ENCODE results near the gene SPTLC2.
"Not testable (repeated sequence)": the region's sequence is repeated elsewhere in the genome, so short reads cannot be mapped to it uniquely, and the experiment has no call there.

Gene SPTLC2

GRCh38 chr14:77640756-77641533 is 24.5 kb upstream of the SPTLC2 start:
- ATAC-seq (no peak), DNase-seq (no peak)
- Mint-ChIP-seq H3K9me3 (peaks cover 3 to 6% of the 10 kb centered on the region in 2 donors), H3K27me3 (no peaks in the 10 kb centered on the region), H3K4me1 (peaks cover 16% of the 10 kb centered on the region), H3K27ac (peak overlapping the region; percentile 96 to 99), H3K4me3 (peak overlapping the region; percentile 89)

DNA sequence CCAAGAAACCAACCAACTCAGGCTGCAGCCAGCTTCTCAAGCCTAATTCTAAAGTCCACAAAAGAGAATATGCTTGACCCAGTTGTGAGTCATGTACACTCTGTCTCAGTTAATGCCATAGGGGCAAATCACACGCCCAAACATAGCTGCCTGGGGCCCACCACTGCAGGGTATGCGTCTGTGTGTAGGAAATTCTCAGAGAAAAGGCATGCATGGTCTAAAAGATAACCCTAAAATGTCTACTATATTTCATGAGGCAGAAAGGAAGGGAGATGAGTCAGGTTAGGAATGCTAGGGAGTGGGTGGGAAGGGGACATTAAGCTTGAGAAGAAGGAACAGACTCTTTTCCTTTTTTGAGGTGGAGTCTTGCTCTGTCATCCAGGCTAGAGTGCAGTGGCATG is 22.3 kb upstream of the SPTLC2 start:
- H3K9me3 Mint-ChIP-seq, result peaks cover 3 to 13% of the 10 kb centered on the region in 2 donors
- H3K27ac Mint-ChIP-seq, result no peak overlapping the region
- H3K27me3 Mint-ChIP-seq, result no peaks in the 10 kb centered on the region
- H3K4me3 Mint-ChIP-seq, result no peak overlapping the region
- ATAC-seq, result no peak
- DNase-seq, result no peak
- H3K4me1 Mint-ChIP-seq, result peaks cover 16% of the 10 kb centered on the region

GRCh38 chr14:77635869-77636268 is 19.4 kb upstream of the SPTLC2 start:
- not testable (repeated sequence) for H3K4me3 Mint-ChIP-seq, ATAC-seq, H3K4me1 Mint-ChIP-seq, DNase-seq, H3K27me3 Mint-ChIP-seq, H3K27ac Mint-ChIP-seq
- H3K9me3 Mint-ChIP-seq, result peaks cover 3 to 13% of the 10 kb centered on the region in 2 donors

GRCh38 chr14:77635466-77635865 is 19.0 kb upstream of the SPTLC2 start:
- not testable (repeated sequence) for H3K27ac Mint-ChIP-seq, DNase-seq, H3K27me3 Mint-ChIP-seq, H3K4me3 Mint-ChIP-seq, ATAC-seq, H3K4me1 Mint-ChIP-seq
- H3K9me3 Mint-ChIP-seq, result peaks cover 3 to 13% of the 10 kb centered on the region in 2 donors

GRCh38 chr14:77630111-77630510 is 13.7 kb upstream of the SPTLC2 start:
- peaks cover 3% of the 10 kb centered on the region for H3K4me1 Mint-ChIP-seq
- peaks cover 0 to 4% of the 10 kb centered on the region in 2 donors for H3K9me3 Mint-ChIP-seq
- H3K4me3 Mint-ChIP-seq, result no peak overlapping the region
- DNase-seq (no peak), ATAC-seq (no peak)
- no peak overlapping the region for H3K27ac Mint-ChIP-seq
- no peaks in the 10 kb centered on the region for H3K27me3 Mint-ChIP-seq

DNA sequence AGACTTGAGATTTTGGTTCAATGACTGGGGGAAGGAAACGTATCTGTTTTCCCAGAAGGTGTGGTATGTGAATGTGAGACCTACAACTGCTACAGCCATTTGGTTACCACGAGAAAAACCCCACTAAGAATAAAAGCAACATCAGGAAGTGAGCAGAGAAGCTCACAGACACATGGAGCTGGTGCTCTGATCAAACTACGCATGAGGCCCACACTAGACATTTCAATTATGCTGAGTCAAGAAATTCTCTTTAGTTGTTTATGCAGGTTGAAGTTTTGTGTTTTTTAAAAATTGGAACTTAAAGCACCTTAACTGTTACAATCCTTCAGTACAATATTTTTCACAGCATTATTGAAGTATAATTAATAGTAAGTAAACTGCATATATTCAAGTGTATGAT is 8.9 kb upstream of the SPTLC2 start:
- Mint-ChIP-seq H3K27me3 (no peaks in the 10 kb centered on the region), H3K27ac (no peak overlapping the region), H3K4me3 (no peak overlapping the region), H3K4me1 (peaks cover 5% of the 10 kb centered on the region), H3K9me3 (no peaks in the 10 kb centered on the region)
- ATAC-seq (peak; percentile 42), DNase-seq (no peak)

DNA sequence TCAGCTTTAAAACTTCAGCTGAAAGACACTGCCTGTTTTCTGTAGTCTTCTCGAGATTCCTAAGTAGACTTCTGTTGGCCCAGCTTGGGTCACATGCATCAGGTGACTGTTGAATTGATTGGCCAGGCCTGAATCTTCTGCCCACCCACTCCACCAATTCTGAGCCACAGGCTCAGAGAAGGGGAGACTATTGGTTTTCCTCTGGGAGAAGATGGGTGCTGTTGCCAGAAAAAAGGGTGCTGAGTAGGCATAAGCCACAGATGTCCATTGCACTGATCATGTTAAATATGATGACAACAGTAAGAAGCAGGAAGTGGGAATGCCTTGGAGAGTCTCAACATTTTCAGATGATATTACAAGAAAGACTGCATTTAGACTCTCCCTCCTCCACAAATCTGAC is 6.8 kb upstream of the SPTLC2 start:
- Mint-ChIP-seq H3K27ac (no peak overlapping the region), H3K27me3 (no peaks in the 10 kb centered on the region), H3K9me3 (no peaks in the 10 kb centered on the region), H3K4me1 (peaks cover 5% of the 10 kb centered on the region), H3K4me3 (no peak overlapping the region)
- DNase-seq (no peak), ATAC-seq (no peak)

- Mint-ChIP-seq H3K27me3 (no peaks in the 10 kb centered on the region), H3K27ac (no peak overlapping the region), H3K4me1 (peaks cover 5% of the 10 kb centered on the region), H3K9me3 (no peaks in the 10 kb centered on the region), H3K4me3 (no peak overlapping the region)
- DNase-seq, result no peak
- ATAC-seq, result no peak
These were observed 6.0 kb upstream of the SPTLC2 start for GRCh38 chr14:77622366-77622961.

DNA sequence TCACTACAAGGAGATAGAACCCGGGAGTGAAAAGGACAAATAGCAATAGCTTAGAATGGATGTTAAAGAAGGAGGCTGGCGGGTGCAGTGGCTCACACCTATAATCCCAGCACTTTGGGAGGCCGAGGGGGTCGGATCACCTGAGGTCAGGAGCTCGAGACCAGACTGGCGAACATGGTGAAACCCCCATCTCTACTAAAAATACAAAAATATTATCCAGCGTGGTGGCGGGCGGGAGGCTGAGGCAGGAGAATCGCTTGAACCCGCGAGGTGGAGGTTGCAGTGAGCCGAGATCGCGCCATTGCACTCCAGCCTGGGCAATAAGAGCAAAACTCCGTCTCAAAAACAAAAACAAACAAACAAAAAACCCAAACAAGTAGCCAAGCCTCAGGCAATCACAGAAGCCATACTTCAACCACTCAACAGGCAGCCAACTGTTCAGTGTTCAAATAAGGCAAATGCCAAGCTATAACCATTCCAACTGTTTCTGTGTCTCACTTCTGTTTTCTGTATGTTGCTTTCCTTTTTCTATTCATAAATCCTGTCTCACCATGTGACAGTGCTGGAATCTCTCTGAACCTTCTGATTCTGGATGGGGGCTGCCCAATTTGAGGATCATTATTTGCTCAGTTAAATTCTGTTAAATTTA is 3.9 kb upstream of the SPTLC2 start:
- ATAC-seq (no peak), DNase-seq (no peak)
- Mint-ChIP-seq H3K4me3 (no peak overlapping the region), H3K27me3 (no peaks in the 10 kb centered on the region), H3K9me3 (no peaks in the 10 kb centered on the region), H3K27ac (no peak overlapping the region), H3K4me1 (peaks cover 6% of the 10 kb centered on the region)

DNA sequence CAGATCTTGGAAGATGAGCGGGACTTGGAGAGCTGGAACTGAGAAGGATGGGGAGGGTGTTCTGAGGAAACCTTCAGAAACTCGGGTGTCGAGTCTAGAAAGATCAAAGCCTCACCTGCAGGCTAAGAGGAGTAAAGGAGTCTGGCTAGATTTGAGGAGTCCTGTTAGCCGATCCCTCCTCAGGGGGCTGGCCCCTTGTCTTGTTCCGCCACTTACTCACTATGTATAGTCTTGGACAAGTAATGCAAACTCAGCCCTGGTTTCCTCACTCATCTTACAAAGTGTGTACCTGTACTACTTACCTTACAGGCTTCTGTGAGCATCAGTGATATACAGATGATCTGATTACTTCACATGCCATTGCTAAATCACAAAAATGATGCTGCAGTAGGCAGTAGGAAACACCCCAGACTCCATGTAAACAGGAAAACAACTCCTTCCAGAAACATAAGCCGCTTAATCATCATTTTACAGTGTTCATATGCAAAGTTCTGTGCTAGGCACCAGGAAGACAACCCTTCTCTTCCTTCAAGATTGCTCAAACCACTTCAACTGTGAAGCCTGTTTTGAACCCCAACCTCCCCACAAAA is 2.0 kb upstream of the SPTLC2 start:
- ATAC-seq (no peak), DNase-seq (no peak)
- H3K27ac Mint-ChIP-seq, result no peak overlapping the region
- H3K27me3 Mint-ChIP-seq, result no peaks in the 10 kb centered on the region
- H3K4me3 Mint-ChIP-seq, result no peak overlapping the region
- H3K9me3 Mint-ChIP-seq, result no peaks in the 10 kb centered on the region
- H3K4me1 Mint-ChIP-seq, result peaks cover 20% of the 10 kb centered on the region

DNA sequence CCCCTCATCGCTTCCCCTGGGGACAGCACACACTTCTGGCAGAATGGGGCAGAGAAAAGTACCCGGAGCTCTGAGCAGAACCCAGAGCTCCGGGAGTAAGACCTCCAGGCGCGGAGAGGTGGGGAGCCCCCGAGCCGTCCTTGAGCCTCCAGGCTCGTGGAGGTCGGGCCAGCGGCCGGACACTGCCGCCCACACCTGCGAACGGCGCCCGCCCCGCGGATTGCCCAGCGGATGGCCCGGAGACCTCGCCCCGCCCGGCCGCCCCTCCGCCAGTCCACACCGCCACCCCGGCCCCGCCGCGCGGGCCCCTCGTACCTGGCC is 344 bp downstream of the SPTLC2 start:
- no peaks in the 10 kb centered on the region for H3K9me3 Mint-ChIP-seq
- peak overlapping the region; percentile 85 to 94 for H3K4me3 Mint-ChIP-seq
- peaks cover 40% of the 10 kb centered on the region for H3K4me1 Mint-ChIP-seq
- peak overlapping the region; percentile 55 to 96 for H3K27ac Mint-ChIP-seq
- peak; percentile 6 for ATAC-seq
- no peaks in the 10 kb centered on the region for H3K27me3 Mint-ChIP-seq
- peak in 1 of 2 donors; percentile 16 for DNase-seq

DNA sequence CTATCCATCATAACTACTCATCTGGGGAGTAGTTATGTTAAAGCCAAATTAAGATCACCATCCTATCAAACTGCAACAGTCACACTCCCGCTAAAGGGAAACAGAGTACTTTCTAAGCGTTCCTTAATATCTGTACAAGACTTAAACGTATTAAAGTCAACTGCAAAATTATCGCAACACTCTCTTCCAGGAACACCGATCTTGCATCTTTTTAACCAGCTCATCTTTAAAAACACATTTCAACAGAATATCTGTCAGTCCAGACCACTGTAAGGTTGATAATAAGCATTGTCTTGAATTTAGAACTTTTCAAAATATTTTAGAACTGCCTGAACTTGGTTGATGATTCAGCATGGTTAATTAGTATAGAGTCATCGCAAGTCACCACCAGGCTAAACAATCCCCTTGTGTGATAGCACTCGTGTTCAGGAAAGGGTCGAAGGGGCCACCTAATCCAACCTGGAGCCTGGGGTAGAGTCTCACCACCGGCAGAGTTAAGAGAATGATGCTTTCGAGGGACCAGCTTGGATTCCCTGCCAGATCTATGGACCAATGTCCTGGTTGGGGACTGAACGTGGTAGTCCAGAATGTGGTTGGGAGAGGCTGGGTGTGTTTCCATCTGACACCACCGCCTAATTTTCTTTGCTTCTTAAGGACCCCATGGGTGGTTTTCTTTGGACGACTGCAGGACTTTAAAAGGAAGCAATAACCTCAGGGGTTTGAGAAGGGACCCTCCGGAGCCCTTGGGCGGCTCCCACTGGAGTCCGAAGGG is 890 bp downstream of the SPTLC2 start:
- Mint-ChIP-seq H3K9me3 (no peaks in the 10 kb centered on the region), H3K27ac (peak overlapping the region; percentile 55 to 96), H3K4me1 (peaks cover 42% of the 10 kb centered on the region), H3K27me3 (no peaks in the 10 kb centered on the region), H3K4me3 (peak overlapping the region; percentile 85 to 93)
- DNase-seq (peak; percentile 29 to 34), ATAC-seq (no peak)

- no peak for DNase-seq
- H3K27me3 Mint-ChIP-seq, result no peaks in the 10 kb centered on the region
- peak overlapping the region; percentile 15 to 55 for H3K4me3 Mint-ChIP-seq
- H3K27ac Mint-ChIP-seq, result no peak overlapping the region
- H3K4me1 Mint-ChIP-seq, result peaks cover 54% of the 10 kb centered on the region
- ATAC-seq, result no peak
- no peaks in the 10 kb centered on the region for H3K9me3 Mint-ChIP-seq
These were observed 3.2 kb downstream of the SPTLC2 start for GRCh38 chr14:77613201-77613600.

GRCh38 chr14:77612011-77612620 is 4.3 kb downstream of the SPTLC2 start:
- no peak for DNase-seq
- Mint-ChIP-seq H3K4me3 (no peak overlapping the region), H3K27ac (no peak overlapping the region), H3K9me3 (no peaks in the 10 kb centered on the region), H3K27me3 (no peaks in the 10 kb centered on the region), H3K4me1 (peaks cover 62% of the 10 kb centered on the region)
- no peak for ATAC-seq

DNA sequence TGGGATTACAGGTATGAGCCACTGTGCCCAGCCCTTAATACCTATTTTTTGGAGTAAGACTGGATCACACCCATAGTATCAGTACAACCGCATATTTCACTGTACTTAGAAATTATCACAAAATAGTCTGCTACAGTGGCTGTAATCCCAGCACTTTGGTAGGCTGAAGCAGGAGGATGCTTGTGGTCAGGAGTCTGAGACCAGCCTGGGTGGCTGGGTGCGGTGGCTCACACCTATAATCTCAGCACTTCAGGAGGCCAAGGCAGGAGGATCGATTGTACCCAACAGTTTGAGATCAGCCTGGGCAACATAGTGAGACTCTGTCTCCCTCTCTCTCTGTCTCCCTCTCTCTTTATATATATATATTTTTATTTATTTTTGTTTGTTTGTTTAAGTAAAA is 5.9 kb downstream of the SPTLC2 start:
- ATAC-seq (no peak), DNase-seq (no peak)
- H3K9me3 Mint-ChIP-seq, result no peaks in the 10 kb centered on the region
- H3K27me3 Mint-ChIP-seq, result no peaks in the 10 kb centered on the region
- no peak overlapping the region for H3K4me3 Mint-ChIP-seq
- H3K27ac Mint-ChIP-seq, result no peak overlapping the region
- H3K4me1 Mint-ChIP-seq, result peaks cover 77% of the 10 kb centered on the region

Data from stimulated activated naive CD8-positive, alpha-beta T cell treated with anti-CD3 and anti-CD28 coated beads, Interleukin-15, amount 100 ng/mL, for 72 hours (primary cell).